Liver (tissue), 9 donors: Measurements from ENCODE around the gene GRIK2. TPM values are rescaled to one million over a fixed set of nuclear protein-coding genes. Genes with fewer than 3 reads are reported as not detected.

Experiments used
- DNase-seq: peaks from one replicate; pipeline ENCODE4 v3.0.0-alpha.2; 2017; ENCODE audit warnings: low spot score
- H3K27ac ChIP-seq, 2 donors: one replicate each; pipeline ENCODE4 v1.7.0; 2013; ENCODE audit warnings: inconsistent platforms in 2 of 2, low read length in 2 of 2, control low read depth in 1 of 2, low read depth in 1 of 2, mild to moderate bottlenecking in 1 of 2
- H3K27me3 ChIP-seq, 4 donors: one replicate each; pipeline versions ENCODE4 v1.6.1 to v1.7.0; 2013; ENCODE audit warnings: low read length in 3 of 4, inconsistent platforms in 1 of 4, mild to moderate bottlenecking in 1 of 4, moderate library complexity in 1 of 4; ENCODE audit not compliant: control insufficient read depth in 4 of 4, insufficient read depth in 4 of 4
- H3K36me3 ChIP-seq, 4 donors: one replicate each; pipeline versions ENCODE4 v1.6.1 to v1.7.0; 2013; ENCODE audit warnings: low read length in 3 of 4, mild to moderate bottlenecking in 3 of 4, low read depth in 1 of 4, moderate library complexity in 1 of 4; ENCODE audit not compliant: control insufficient read depth in 4 of 4, insufficient read depth in 3 of 4
- H3K4me1 ChIP-seq, 4 donors: one replicate each; pipeline versions ENCODE4 v1.6.1 to v1.7.0; 2013; ENCODE audit warnings: low read length in 3 of 4, mild to moderate bottlenecking in 3 of 4, moderate library complexity in 1 of 4; ENCODE audit not compliant: control insufficient read depth in 4 of 4, insufficient read depth in 4 of 4
- H3K4me3 ChIP-seq, 3 donors: one replicate each; pipeline versions ENCODE4 v1.6.1 to v1.7.0; 2013; ENCODE audit warnings: low read length in 3 of 3, control low read depth in 1 of 3, low read depth in 1 of 3, mild to moderate bottlenecking in 1 of 3
- H3K9ac ChIP-seq, 2 donors: one replicate each; pipeline ENCODE4 v1.7.0; 2013; ENCODE audit warnings: low read length in 2 of 2, mild to moderate bottlenecking in 2 of 2, moderate library complexity in 2 of 2, control low read depth in 1 of 2, low read depth in 1 of 2
- H3K9me3 ChIP-seq, 4 donors: one replicate each; pipeline versions ENCODE4 v1.6.1 to v1.7.0; 2013; ENCODE audit warnings: low read length in 3 of 4; ENCODE audit not compliant: control insufficient read depth in 4 of 4
- EGR1 ChIP-seq, 2 donors: IDR thresholded peaks; 2 replicates each; pipeline ENCODE4 v1.6.1; 2016 to 2018; ENCODE audit warnings: antibody characterized with exemption in 2 of 2, low read depth in 2 of 2
- FOXA1 ChIP-seq: IDR thresholded peaks from 2 replicates; pipeline ENCODE4 v1.6.1; 2016; ENCODE audit warnings: antibody characterized with exemption
- FOXA2 ChIP-seq: IDR thresholded peaks from 2 replicates; pipeline ENCODE4 v1.6.1; 2016; ENCODE audit warnings: antibody characterized with exemption
- GABPA ChIP-seq, 2 donors: IDR thresholded peaks in 1 of 2; conservative IDR thresholded peaks in 1 of 2; 2 replicates each; pipeline ENCODE4 v1.6.1; 2016; ENCODE audit warnings: antibody characterized with exemption in 2 of 2, mild to moderate bottlenecking in 1 of 2, moderate library complexity in 1 of 2
- HNF4G ChIP-seq: IDR thresholded peaks from 2 replicates; pipeline ENCODE4 v1.6.1; 2016; ENCODE audit warnings: antibody characterized with exemption
- JUND ChIP-seq, 2 donors: IDR thresholded peaks; 2 replicates each; pipeline ENCODE4 v1.6.1; 2016; ENCODE audit warnings: antibody characterized with exemption in 2 of 2
- NR2F2 ChIP-seq: IDR thresholded peaks from 2 replicates; pipeline ENCODE4 v1.6.1; 2016; ENCODE audit warnings: antibody characterized with exemption
- RAD21 ChIP-seq, 2 donors: IDR thresholded peaks; 2 replicates each; pipeline ENCODE4 v1.6.1; 2016; ENCODE audit warnings: antibody characterized with exemption in 2 of 2, mild to moderate bottlenecking in 2 of 2
- RXRA ChIP-seq, 2 donors: IDR thresholded peaks; 2 replicates each; pipeline ENCODE4 v1.6.1; 2017 to 2018; ENCODE audit warnings: antibody characterized with exemption in 2 of 2, mild to moderate bottlenecking in 1 of 2
- SP1 ChIP-seq: IDR thresholded peaks from 2 replicates; pipeline ENCODE4 v1.6.1; 2018; ENCODE audit warnings: antibody characterized with exemption, mild to moderate bottlenecking
- TAF1 ChIP-seq: conservative IDR thresholded peaks from 2 replicates; pipeline ENCODE4 v1.6.1; 2016; ENCODE audit warnings: antibody characterized with exemption, mild to moderate bottlenecking
- YY1 ChIP-seq: IDR thresholded peaks from 2 replicates; pipeline ENCODE4 v1.6.1; 2016; ENCODE audit warnings: antibody characterized with exemption, mild to moderate bottlenecking
- WGBS: extraction: QIAGEN DNeasy Blood & Tissue Kit; methylation state at CpG from one replicate; pipeline ENCODE4 v1.1.7; 2013; 5-methylcytosine and 5-hydroxymethylcytosine counted together
- polyA plus RNA-seq, 2 donors: library from polyadenylated mRNA; stranded (reverse) in 1 of 2; unstranded in 1 of 2; fragments of 200-250 nt in 1 of 2; fragments of >200 nt in 1 of 2; fragmentation: Nextera tagmentation in 1 of 2; extraction: Ambion mirVana in 1 of 2; gene quantifications; one replicate each; pipeline versions ENCODE4 v1.2.1 to v1.2.3, GENCODE V29; 2013 to 2015
- total RNA-seq, 2 donors: library from RNA; depleted of rRNA; stranded (reverse); fragments of >200 nt; gene quantifications; one replicate each; pipeline ENCODE4 v1.2.3, GENCODE V29; 2014
- TF ChIP-seq, protein P1 (sequence below): IDR thresholded peaks from 2 replicates; pipeline ENCODE4 v1.6.1; 2016; ENCODE audit warnings: antibody characterized with exemption, mild to moderate bottlenecking
- TF ChIP-seq, protein P2 (sequence below): fragments of 150-350 bp; IDR thresholded peaks from 2 replicates; pipeline ENCODE4 v1.5.1; 2017; ENCODE audit warnings: improper control_type of control experiment, low read depth, low read length; ENCODE audit not compliant: missing input control
- TF ChIP-seq, protein P3 (sequence below): IDR thresholded peaks from 2 replicates; pipeline ENCODE4 v1.6.1; 2016; ENCODE audit warnings: antibody characterized with exemption
- TF ChIP-seq, protein P4 (sequence below): IDR thresholded peaks from 2 replicates; pipeline ENCODE4 v1.6.1; 2016; ENCODE audit warnings: antibody characterized with exemption
- TF ChIP-seq, protein P5 (sequence below): IDR thresholded peaks from 2 replicates; pipeline ENCODE4 v1.6.1; 2016; ENCODE audit warnings: antibody characterized with exemption
- donor health status: healthy.
- donor health status: healthy.
- donor health status: healthy.
- donor health status: healthy.
- donor health status: healthy.

Gene GRIK2
- total and polyA plus RNA-seq, 4 donors: 0.02 to 0.17 (median 0.05) TPM

DNA sequence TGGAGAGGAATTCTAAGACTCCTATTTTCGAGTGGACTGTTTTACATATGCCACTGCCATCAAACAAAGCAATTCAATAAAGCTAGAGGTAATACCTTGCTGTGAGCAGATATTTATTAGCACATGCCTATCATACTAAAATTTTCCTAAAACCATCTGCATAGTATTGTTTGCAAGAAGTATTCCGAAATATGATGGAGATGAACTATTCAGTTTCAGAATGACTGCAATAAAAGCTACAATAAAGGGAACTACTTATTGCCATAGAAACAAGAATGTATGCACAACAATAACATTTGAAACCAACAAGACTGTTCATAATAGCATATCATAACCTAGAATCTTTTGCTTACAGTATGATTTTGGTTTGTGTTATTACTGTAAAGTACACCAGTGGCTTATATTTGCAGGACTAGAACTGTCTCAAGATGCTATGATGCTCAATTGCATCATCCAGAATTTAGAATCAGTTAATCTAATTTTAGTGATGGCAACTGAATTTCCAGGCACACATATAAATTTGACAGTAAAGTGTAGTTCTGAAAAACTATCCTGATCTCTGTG, 144.3 kb downstream of the GRIK2 start:
- Histone ChIP-seq H3K4me1 (no peaks in the 10 kb centered on the region), H3K4me3 (no peak overlapping the region), H3K27me3 (peaks cover 0 to 5% (median 0%) of the 10 kb centered on the region in 4 donors), H3K9me3 (no peaks in the 10 kb centered on the region), H3K9ac (no peak overlapping the region), H3K27ac (no peak overlapping the region), H3K36me3 (no peaks in the 10 kb centered on the region)
- WGBS: 62% methylated on average over 2 of the region's 2 CpGs
- TF ChIP-seq, protein P1, sequence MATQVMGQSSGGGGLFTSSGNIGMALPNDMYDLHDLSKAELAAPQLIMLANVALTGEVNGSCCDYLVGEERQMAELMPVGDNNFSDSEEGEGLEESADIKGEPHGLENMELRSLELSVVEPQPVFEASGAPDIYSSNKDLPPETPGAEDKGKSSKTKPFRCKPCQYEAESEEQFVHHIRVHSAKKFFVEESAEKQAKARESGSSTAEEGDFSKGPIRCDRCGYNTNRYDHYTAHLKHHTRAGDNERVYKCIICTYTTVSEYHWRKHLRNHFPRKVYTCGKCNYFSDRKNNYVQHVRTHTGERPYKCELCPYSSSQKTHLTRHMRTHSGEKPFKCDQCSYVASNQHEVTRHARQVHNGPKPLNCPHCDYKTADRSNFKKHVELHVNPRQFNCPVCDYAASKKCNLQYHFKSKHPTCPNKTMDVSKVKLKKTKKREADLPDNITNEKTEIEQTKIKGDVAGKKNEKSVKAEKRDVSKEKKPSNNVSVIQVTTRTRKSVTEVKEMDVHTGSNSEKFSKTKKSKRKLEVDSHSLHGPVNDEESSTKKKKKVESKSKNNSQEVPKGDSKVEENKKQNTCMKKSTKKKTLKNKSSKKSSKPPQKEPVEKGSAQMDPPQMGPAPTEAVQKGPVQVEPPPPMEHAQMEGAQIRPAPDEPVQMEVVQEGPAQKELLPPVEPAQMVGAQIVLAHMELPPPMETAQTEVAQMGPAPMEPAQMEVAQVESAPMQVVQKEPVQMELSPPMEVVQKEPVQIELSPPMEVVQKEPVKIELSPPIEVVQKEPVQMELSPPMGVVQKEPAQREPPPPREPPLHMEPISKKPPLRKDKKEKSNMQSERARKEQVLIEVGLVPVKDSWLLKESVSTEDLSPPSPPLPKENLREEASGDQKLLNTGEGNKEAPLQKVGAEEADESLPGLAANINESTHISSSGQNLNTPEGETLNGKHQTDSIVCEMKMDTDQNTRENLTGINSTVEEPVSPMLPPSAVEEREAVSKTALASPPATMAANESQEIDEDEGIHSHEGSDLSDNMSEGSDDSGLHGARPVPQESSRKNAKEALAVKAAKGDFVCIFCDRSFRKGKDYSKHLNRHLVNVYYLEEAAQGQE: no peak
- TF ChIP-seq, protein P2, sequence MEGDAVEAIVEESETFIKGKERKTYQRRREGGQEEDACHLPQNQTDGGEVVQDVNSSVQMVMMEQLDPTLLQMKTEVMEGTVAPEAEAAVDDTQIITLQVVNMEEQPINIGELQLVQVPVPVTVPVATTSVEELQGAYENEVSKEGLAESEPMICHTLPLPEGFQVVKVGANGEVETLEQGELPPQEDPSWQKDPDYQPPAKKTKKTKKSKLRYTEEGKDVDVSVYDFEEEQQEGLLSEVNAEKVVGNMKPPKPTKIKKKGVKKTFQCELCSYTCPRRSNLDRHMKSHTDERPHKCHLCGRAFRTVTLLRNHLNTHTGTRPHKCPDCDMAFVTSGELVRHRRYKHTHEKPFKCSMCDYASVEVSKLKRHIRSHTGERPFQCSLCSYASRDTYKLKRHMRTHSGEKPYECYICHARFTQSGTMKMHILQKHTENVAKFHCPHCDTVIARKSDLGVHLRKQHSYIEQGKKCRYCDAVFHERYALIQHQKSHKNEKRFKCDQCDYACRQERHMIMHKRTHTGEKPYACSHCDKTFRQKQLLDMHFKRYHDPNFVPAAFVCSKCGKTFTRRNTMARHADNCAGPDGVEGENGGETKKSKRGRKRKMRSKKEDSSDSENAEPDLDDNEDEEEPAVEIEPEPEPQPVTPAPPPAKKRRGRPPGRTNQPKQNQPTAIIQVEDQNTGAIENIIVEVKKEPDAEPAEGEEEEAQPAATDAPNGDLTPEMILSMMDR: no peak
- TF ChIP-seq TAF1 (no peak), HNF4G (no peak), SP1 (no peak), FOXA2 (no peak), NR2F2 (no peak), RAD21 (IDR thresholded peaks at IDR 0.05) (no peak), RXRA (IDR thresholded peaks at IDR 0.05) (no peak), YY1 (no peak)
- TF ChIP-seq, protein P3, sequence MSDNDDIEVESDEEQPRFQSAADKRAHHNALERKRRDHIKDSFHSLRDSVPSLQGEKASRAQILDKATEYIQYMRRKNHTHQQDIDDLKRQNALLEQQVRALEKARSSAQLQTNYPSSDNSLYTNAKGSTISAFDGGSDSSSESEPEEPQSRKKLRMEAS: no peak
- TF ChIP-seq, protein P4, sequence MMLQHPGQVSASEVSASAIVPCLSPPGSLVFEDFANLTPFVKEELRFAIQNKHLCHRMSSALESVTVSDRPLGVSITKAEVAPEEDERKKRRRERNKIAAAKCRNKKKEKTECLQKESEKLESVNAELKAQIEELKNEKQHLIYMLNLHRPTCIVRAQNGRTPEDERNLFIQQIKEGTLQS: no peak
- DNase-seq: no peak

DNA sequence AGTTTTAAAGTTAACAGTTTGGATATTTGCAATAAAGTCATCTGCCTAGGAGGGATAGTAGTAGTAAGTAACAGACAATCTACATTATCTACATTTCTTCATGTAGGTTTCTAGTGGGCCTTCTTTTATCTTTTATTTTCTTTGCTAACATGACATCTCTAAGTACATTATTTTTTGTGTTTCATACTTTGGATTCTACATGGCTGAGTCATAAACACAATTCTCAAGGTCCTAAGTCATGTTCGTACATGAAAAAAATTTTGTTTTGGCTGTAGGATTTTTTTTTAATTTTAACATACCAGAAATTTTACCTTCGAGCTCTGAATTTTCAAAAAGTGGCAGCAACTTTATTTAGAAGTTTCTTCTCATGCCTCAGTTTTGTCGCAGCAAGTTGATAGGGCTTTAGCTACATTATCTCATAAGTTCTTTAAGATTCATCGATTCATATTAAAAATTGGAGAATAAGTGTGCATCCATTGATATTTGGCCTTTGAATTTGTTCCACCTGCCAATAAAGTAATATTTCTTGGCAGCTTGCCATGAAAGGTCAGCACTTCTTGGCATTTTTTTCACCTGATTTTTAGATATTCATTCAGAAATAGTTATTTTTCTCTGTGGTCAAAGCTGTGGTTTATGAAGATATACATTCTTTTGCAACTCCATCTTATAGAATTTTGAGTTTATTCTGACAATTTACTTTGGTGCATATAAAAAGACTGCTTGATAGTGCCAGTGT, 146.2 kb downstream of the GRIK2 start:
- DNase-seq: no peak
- H3K36me3 ChIP-seq: no peaks in the 10 kb centered on the region
- H3K9me3 ChIP-seq: no peaks in the 10 kb centered on the region
- no peaks in the 10 kb centered on the region for H3K27me3 ChIP-seq
- H3K4me3 ChIP-seq: no peak overlapping the region
- H3K4me1 ChIP-seq: no peaks in the 10 kb centered on the region
- 88% methylated on average over 4 of the region's 4 CpGs for WGBS
- no peak overlapping the region for H3K9ac ChIP-seq
- no peak overlapping the region for H3K27ac ChIP-seq
- no peak for TF ChIP-seq NR2F2
- TF ChIP-seq RXRA (IDR thresholded peaks at IDR 0.05): no peak
- TF ChIP-seq, protein P1: no peak
- TF ChIP-seq, protein P4: no peak
- no peak for TF ChIP-seq FOXA1
- TF ChIP-seq SP1: no peak
- TF ChIP-seq GABPA (IDR thresholded peaks at IDR 0.05 in 1 of 2, conservative IDR thresholded peaks at IDR 0.05 in 1 of 2): no peak
- TF ChIP-seq JUND (IDR thresholded peaks at IDR 0.05): no peak
- no peak for TF ChIP-seq TAF1
- TF ChIP-seq, protein P5, sequence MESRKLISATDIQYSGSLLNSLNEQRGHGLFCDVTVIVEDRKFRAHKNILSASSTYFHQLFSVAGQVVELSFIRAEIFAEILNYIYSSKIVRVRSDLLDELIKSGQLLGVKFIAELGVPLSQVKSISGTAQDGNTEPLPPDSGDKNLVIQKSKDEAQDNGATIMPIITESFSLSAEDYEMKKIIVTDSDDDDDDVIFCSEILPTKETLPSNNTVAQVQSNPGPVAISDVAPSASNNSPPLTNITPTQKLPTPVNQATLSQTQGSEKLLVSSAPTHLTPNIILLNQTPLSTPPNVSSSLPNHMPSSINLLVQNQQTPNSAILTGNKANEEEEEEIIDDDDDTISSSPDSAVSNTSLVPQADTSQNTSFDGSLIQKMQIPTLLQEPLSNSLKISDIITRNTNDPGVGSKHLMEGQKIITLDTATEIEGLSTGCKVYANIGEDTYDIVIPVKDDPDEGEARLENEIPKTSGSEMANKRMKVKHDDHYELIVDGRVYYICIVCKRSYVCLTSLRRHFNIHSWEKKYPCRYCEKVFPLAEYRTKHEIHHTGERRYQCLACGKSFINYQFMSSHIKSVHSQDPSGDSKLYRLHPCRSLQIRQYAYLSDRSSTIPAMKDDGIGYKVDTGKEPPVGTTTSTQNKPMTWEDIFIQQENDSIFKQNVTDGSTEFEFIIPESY: no peak
- TF ChIP-seq FOXA2: no peak
- TF ChIP-seq, protein P3: no peak
- no peak for TF ChIP-seq EGR1 (IDR thresholded peaks at IDR 0.05; ENCODE audit: low read depth in 2 of 2)
- no peak for TF ChIP-seq RAD21 (IDR thresholded peaks at IDR 0.05)
